Measurements from ENCODE around the gene GPC1.

GRCh38 chr2:240461471-240462072 lies 26.1 kb downstream of the GPC1 start:
- TF ChIP-seq POLR2A (IDR thresholded peaks at IDR 0.05; ENCODE audit: low read depth, low read length) (no peak), POLR2AphosphoS5 (IDR thresholded peaks at IDR 0.05; ENCODE audit: low read depth, low read length) (no peak), PAX5 (IDR thresholded peaks at IDR 0.05; ENCODE audit: insufficient read depth, low read length, severe bottlenecking) (no peak)

Measured in GM12891 (cell line).